ENCODE results near the gene LRRC74A. TPM values are rescaled to one million over a fixed set of nuclear protein-coding genes. Genes with fewer than 3 reads are reported as not detected.
A peak's percentile ranks its signal among the peaks of the same experiment; 100 is the strongest.

Gene LRRC74A
- total RNA-seq, 4 donors from 2014 or later, result not detected

DNA sequence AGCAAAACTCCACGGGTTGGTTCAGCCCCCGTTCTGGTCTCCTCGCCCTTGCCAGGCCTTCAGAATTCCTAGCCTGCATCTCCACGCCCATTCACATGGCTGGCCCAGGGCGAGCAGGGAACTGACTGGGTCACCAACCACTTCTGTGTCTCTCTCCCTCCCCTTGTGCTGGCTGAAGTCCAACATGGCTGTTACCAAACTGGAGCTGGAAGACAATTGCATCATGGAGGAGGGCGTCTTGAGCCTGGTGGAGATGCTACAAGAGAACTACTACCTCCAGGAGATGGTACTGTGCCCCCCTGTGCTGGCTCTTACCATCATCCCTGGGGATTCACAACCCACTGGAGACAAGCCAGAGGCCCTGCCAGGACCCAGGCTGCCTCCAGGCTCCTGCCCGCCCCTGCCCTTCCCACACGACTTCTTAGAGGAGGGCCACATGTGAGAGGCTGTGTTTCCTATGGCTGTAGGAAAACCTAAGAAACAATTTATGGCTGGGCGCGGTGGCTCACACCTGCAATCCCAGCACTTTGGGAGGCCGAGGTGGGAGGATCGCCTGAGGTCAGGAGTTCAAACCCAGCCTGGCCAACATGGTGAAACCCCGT lies 9.9 kb downstream of the LRRC74A start:
- no peaks in the 10 kb centered on the region for H3K4me1 ChIP-seq
- DNase-seq (ENCODE audit: low spot score in 2 of 2), result no peak
- H3K27me3 ChIP-seq, result no peaks in the 10 kb centered on the region
- no peaks in the 10 kb centered on the region for H3K36me3 ChIP-seq
- no peak overlapping the region for H3K27ac ChIP-seq
- 73% methylated on average over 13 of the region's 13 CpGs for WGBS
- H3K9me3 ChIP-seq, result no peaks in the 10 kb centered on the region
- no peak overlapping the region for H3K4me3 ChIP-seq
- TF ChIP-seq EP300 (IDR thresholded peaks at IDR 0.05) (no peak), POLR2A (IDR thresholded peaks at IDR 0.05) (no peak), POLR2AphosphoS5 (IDR thresholded peaks at IDR 0.05) (no peak)
- TF ChIP-seq, protein P1, sequence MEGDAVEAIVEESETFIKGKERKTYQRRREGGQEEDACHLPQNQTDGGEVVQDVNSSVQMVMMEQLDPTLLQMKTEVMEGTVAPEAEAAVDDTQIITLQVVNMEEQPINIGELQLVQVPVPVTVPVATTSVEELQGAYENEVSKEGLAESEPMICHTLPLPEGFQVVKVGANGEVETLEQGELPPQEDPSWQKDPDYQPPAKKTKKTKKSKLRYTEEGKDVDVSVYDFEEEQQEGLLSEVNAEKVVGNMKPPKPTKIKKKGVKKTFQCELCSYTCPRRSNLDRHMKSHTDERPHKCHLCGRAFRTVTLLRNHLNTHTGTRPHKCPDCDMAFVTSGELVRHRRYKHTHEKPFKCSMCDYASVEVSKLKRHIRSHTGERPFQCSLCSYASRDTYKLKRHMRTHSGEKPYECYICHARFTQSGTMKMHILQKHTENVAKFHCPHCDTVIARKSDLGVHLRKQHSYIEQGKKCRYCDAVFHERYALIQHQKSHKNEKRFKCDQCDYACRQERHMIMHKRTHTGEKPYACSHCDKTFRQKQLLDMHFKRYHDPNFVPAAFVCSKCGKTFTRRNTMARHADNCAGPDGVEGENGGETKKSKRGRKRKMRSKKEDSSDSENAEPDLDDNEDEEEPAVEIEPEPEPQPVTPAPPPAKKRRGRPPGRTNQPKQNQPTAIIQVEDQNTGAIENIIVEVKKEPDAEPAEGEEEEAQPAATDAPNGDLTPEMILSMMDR (IDR thresholded peaks at IDR 0.05), result no peak

DNA sequence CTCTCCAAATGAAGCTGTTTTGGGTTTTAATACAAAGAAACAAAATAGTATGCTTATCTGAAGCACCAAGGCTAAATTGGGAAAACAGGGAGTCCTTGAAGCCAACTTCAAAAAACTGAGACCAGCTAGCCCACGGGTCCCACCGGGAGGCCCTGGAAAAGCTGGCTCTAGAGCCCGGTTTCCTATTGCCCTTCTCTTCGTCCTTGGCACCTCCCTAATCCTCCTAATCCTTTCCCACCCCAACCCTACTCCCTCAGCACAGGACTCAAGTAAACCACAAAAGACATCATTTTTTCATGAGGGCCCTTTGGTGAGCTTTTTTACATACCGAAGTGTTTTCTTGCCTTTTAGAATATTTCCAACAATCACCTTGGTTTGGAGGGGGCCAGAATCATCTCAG lies 11.3 kb downstream of the LRRC74A start:
- no peak overlapping the region for H3K4me3 ChIP-seq

DNA sequence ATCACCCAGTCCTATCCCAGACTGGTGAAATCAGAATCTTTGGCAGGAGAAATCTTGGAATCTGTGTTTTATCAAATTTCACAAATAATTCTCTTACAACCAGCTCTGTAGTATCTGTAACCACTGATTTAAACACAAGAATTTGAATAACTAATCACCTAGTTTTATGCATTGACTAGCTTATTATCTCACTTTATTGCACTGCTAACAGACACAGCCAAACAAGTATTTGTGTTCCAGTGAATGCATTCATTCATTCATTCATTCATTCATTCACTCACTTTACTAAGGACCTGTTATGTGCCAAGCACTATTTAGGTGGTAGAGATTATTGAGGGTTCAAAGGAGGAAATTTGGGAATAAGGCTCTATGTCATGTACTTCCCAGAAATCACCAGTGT lies 16.2 kb downstream of the LRRC74A start:
- TF ChIP-seq EP300 (IDR thresholded peaks at IDR 0.05) (no peak), POLR2A (IDR thresholded peaks at IDR 0.05) (no peak)
- TF ChIP-seq, protein P1 (IDR thresholded peaks at IDR 0.05), result no peak
- DNase-seq (ENCODE audit: low spot score in 2 of 2), result no peak
- Histone ChIP-seq H3K27me3 (peaks cover 11% of the 10 kb centered on the region), H3K4me3 (no peak overlapping the region), H3K27ac (no peak overlapping the region), H3K9me3 (no peaks in the 10 kb centered on the region), H3K36me3 (no peaks in the 10 kb centered on the region), H3K4me1 (no peaks in the 10 kb centered on the region)

More for the DNA sequence above, 11.3 kb downstream of the LRRC74A start:
- TF ChIP-seq EP300 (IDR thresholded peaks at IDR 0.05) (no peak), POLR2A (IDR thresholded peaks at IDR 0.05) (no peak), POLR2AphosphoS5 (IDR thresholded peaks at IDR 0.05) (no peak)
- TF ChIP-seq, protein P1 (IDR thresholded peaks at IDR 0.05), result no peak
- Histone ChIP-seq H3K4me1 (no peaks in the 10 kb centered on the region), H3K27me3 (no peaks in the 10 kb centered on the region), H3K9me3 (no peaks in the 10 kb centered on the region), H3K27ac (no peak overlapping the region), H3K36me3 (no peaks in the 10 kb centered on the region)
- DNase-seq (ENCODE audit: low spot score in 2 of 2), result no peak
- 51% methylated on average over 5 of the region's 5 CpGs for WGBS

DNA sequence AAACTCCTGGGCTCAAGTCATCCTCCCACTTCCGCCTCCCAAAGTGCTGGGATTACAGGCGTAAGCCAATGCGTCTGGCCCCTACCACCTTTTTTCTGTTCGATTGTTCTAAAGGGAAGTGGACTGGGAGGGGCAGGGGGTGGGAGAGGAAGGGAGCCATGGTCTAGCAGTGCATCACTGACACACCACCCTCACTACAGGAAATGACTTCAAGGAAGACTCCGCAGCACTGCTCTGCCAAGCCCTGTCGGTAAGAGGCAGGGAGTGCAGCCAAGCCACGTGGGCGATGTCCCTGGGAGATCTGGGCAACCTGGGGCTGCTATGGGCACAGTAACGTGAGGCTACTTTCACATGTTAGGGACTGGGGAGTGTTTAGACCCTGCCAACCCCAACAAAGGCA lies 18.0 kb downstream of the LRRC74A start:
- peak; percentile 62 to 72 for DNase-seq (ENCODE audit: low spot score in 2 of 2)

DNA sequence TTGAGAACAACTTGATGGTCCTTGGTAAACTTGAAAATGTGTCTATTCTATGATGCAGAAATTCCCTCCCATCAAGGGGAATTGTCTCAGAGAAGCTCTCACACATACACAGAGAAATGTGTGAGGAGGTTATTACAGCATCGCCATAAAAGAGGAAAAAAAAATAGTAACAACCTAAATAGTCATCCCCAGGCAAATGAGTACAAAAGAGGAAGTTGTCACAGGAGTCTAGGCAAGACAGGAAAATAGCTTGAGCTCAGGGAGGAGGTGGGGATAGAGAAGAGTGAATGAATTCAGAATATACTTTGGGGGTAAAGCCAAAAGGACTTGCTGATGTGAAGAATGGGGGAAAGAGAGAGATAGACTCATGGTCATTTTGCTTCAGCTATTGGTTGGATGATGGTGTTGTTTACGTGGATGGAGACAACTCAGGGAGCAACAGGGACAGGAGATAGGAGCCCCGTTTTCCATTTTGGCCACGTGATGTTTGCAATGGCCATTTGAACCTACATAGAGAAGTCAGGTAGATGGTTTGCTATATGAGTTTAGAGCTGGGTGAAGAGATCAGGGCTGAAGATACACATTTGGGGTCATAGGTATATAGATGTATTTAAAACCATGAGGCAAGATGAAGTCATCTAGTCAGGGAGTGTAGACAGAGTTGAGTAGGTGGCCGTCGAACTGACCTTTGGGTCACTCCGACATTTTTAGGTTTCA lies 20.3 kb downstream of the LRRC74A start:
- no peak for DNase-seq (ENCODE audit: low spot score in 2 of 2)
- peaks cover 11% of the 10 kb centered on the region for H3K27me3 ChIP-seq
- no peaks in the 10 kb centered on the region for H3K4me1 ChIP-seq
- H3K9me3 ChIP-seq, result no peaks in the 10 kb centered on the region
- no peaks in the 10 kb centered on the region for H3K36me3 ChIP-seq
- no peak overlapping the region for H3K27ac ChIP-seq
- no peak for TF ChIP-seq POLR2AphosphoS5 (IDR thresholded peaks at IDR 0.05)
- no peak for TF ChIP-seq EP300 (IDR thresholded peaks at IDR 0.05)
- TF ChIP-seq POLR2A (IDR thresholded peaks at IDR 0.05), result no peak
- TF ChIP-seq, protein P1 (IDR thresholded peaks at IDR 0.05), result no peak
- WGBS, result 77% methylated on average over 7 of the region's 7 CpGs
- no peak overlapping the region for H3K4me3 ChIP-seq

More for the DNA sequence above, 18.0 kb downstream of the LRRC74A start:
- TF ChIP-seq, protein P1 (IDR thresholded peaks at IDR 0.05), result peak in 1 of 2 donors; percentile 5
- TF ChIP-seq POLR2AphosphoS5 (IDR thresholded peaks at IDR 0.05) (no peak), EP300 (IDR thresholded peaks at IDR 0.05) (no peak)
- H3K4me1 ChIP-seq, result no peaks in the 10 kb centered on the region
- no peaks in the 10 kb centered on the region for H3K36me3 ChIP-seq
- WGBS, result 44% methylated on average over 9 of the region's 9 CpGs
- H3K4me3 ChIP-seq, result no peak overlapping the region
- no peaks in the 10 kb centered on the region for H3K9me3 ChIP-seq
- H3K27me3 ChIP-seq, result peaks cover 11% of the 10 kb centered on the region
- peak overlapping the region; percentile 48 for H3K27ac ChIP-seq
